Naive B cell (primary cell): ENCODE results near the gene STXBP1. TPM values are rescaled to one million over a fixed set of nuclear protein-coding genes. Genes with fewer than 3 reads are reported as not detected.

Experiments
- ATAC-seq, 2 donors: fragments of 150-1000 bp; cut with Tn5 transposase; 2 replicates each; pipeline ENCODE4 v1.10.0; 2021; ENCODE audit warnings: low read depth in 2 of 2, mild to moderate bottlenecking in 2 of 2, moderate library complexity in 2 of 2
- DNase-seq: peaks from one replicate; pipeline ENCODE4 v3.0.0; 2022
- H3K27ac Mint-ChIP-seq, 6 donors: one replicate each; pipeline ENCODE4 v1.8.0; 2020 to 2022; ENCODE audit warnings: mild to moderate bottlenecking in 6 of 6, mixed read lengths in 6 of 6, moderate library complexity in 5 of 6, inconsistent platforms in 2 of 6
- H3K27me3 Mint-ChIP-seq, 3 donors: one replicate each; pipeline ENCODE4 v1.8.0; 2021 to 2022; ENCODE audit warnings: mixed read lengths in 3 of 3, mild to moderate bottlenecking in 1 of 3
- H3K36me3 Mint-ChIP-seq, 2 donors: one replicate each; pipeline ENCODE4 v1.8.0; 2020 to 2022; ENCODE audit warnings: mixed read lengths in 2 of 2, inconsistent platforms in 1 of 2, mild to moderate bottlenecking in 1 of 2
- H3K4me1 Mint-ChIP-seq, 3 donors: one replicate each; pipeline ENCODE4 v1.8.0; 2020 to 2022; ENCODE audit warnings: mixed read lengths in 3 of 3, inconsistent platforms in 1 of 3, mild to moderate bottlenecking in 1 of 3, moderate library complexity in 1 of 3
- H3K4me3 Mint-ChIP-seq, 8 donors: one replicate each; pipeline ENCODE4 v1.8.0; 2020 to 2022; ENCODE audit warnings: mild to moderate bottlenecking in 8 of 8, mixed read lengths in 8 of 8, moderate library complexity in 8 of 8, inconsistent platforms in 2 of 8
- H3K9me3 Mint-ChIP-seq, 7 donors: one replicate each; pipeline ENCODE4 v1.8.0; 2020 to 2022; ENCODE audit warnings: mixed read lengths in 7 of 7, mild to moderate bottlenecking in 5 of 7, inconsistent platforms in 2 of 7, moderate library complexity in 1 of 7
- polyA plus RNA-seq, 6 donors: library from polyadenylated mRNA; unstranded; fragments of 300-500 nt; fragmentation: Illumina TruSeq; gene quantifications; one replicate each; pipeline ENCODE4 v1.2.3, GENCODE V29; 2021; ENCODE audit warnings: low read depth in 6 of 6

STXBP1 gene
- polyA plus RNA-seq, 6 donors from 2014 or later = 0.31 TPM; not detected in 5

- no peaks in the 10 kb centered on the region for H3K36me3 Mint-ChIP-seq
- no peaks in the 10 kb centered on the region for H3K27me3 Mint-ChIP-seq
- peaks cover 14 to 21% (median 17%) of the 10 kb centered on the region in 3 donors for H3K4me1 Mint-ChIP-seq
- no peak overlapping the region for H3K4me3 Mint-ChIP-seq
- no peaks in the 10 kb centered on the region for H3K9me3 Mint-ChIP-seq
- no peak overlapping the region for H3K27ac Mint-ChIP-seq
- no peak for DNase-seq
- ATAC-seq = no peak
These were observed 91.3 kb downstream of the STXBP1 start for GRCh38 chr9:127703289-127703946.

- ATAC-seq = no peak
- no peaks in the 10 kb centered on the region for H3K27me3 Mint-ChIP-seq
- H3K9me3 Mint-ChIP-seq = peaks cover 0 to 2% (median 0%) of the 10 kb centered on the region in 7 donors
- H3K36me3 Mint-ChIP-seq = no peaks in the 10 kb centered on the region
- peak overlapping the region in 1 of 8 donors; percentile 54 for H3K4me3 Mint-ChIP-seq
- H3K4me1 Mint-ChIP-seq = peaks cover 0 to 10% (median 6%) of the 10 kb centered on the region in 3 donors
- H3K27ac Mint-ChIP-seq = peak overlapping the region in 2 of 6 donors; percentile 6 to 14
- no peak for DNase-seq
These were observed 93.7 kb downstream of the STXBP1 start for GRCh38 chr9:127705577-127706379.

GRCh38 chr9:127706836-127707241, 94.8 kb downstream of the STXBP1 start, which contains the start of gene CFAP157:
Gene CFAP157, plus strand, starts transcription at chr9:127706988. Its CDS starts 44 bp downstream, at chr9:127707032.
- Mint-ChIP-seq H3K36me3 (no peaks in the 10 kb centered on the region), H3K27me3 (no peaks in the 10 kb centered on the region), H3K4me3 (peak within 1 kb of the TSS in 1 of 8 donors; percentile 54), H3K27ac (peak within 1 kb of the TSS in 2 of 6 donors; percentile 42 to 65), H3K4me1 (peaks cover 6 to 17% (median 12%) of the 10 kb centered on the region in 3 donors), H3K9me3 (peaks cover 0 to 2% (median 0%) of the 10 kb centered on the region in 7 donors)
- ATAC-seq (no peak), DNase-seq (no peak)

GRCh38 chr9:127707766-127708165, 95.7 kb downstream of the STXBP1 start:
- H3K27me3 Mint-ChIP-seq = no peaks in the 10 kb centered on the region
- H3K36me3 Mint-ChIP-seq = no peaks in the 10 kb centered on the region
- peak in 1 of 2 donors; percentile 47 for ATAC-seq
- DNase-seq = no peak
- H3K4me3 Mint-ChIP-seq = no peak overlapping the region
- peak overlapping the region in 1 of 6 donors; percentile 65 for H3K27ac Mint-ChIP-seq
- peaks cover 6 to 17% (median 12%) of the 10 kb centered on the region in 3 donors for H3K4me1 Mint-ChIP-seq
- H3K9me3 Mint-ChIP-seq = peaks cover 0 to 2% (median 0%) of the 10 kb centered on the region in 7 donors

- no peaks in the 10 kb centered on the region for H3K36me3 Mint-ChIP-seq
- ATAC-seq = no peak
- peak overlapping the region in 1 of 8 donors; percentile 64 for H3K4me3 Mint-ChIP-seq
- peaks cover 6 to 20% (median 12%) of the 10 kb centered on the region in 3 donors for H3K4me1 Mint-ChIP-seq
- no peak overlapping the region for H3K27ac Mint-ChIP-seq
- DNase-seq = no peak
- H3K9me3 Mint-ChIP-seq = peaks cover 0 to 2% (median 0%) of the 10 kb centered on the region in 7 donors
- no peaks in the 10 kb centered on the region for H3K27me3 Mint-ChIP-seq
These were observed 97.0 kb downstream of the STXBP1 start for GRCh38 chr9:127708952-127709587.

- Mint-ChIP-seq H3K4me1 (peaks cover 12 to 27% (median 13%) of the 10 kb centered on the region in 3 donors), H3K9me3 (peaks cover 0 to 2% (median 0%) of the 10 kb centered on the region in 7 donors), H3K4me3 (peak overlapping the region in 1 of 8 donors; percentile 52), H3K36me3 (no peaks in the 10 kb centered on the region), H3K27me3 (no peaks in the 10 kb centered on the region), H3K27ac (peak overlapping the region in 2 of 6 donors; percentile 70 to 90)
- ATAC-seq (no peak), DNase-seq (no peak)
These were observed 98.2 kb downstream of the STXBP1 start for GRCh38 chr9:127710204-127710783.

- peaks cover 21 to 36% (median 23%) of the 10 kb centered on the region in 3 donors for H3K4me1 Mint-ChIP-seq
These were observed 99.2 kb downstream of the STXBP1 start for GRCh38 chr9:127711226-127711701.

GRCh38 chr9:127711831-127712274, 99.8 kb downstream of the STXBP1 start:
- DNase-seq (no peak), ATAC-seq (no peak)
- peaks cover 21 to 38% (median 23%) of the 10 kb centered on the region in 3 donors for H3K4me1 Mint-ChIP-seq
- H3K4me3 Mint-ChIP-seq = peak overlapping the region in 4 of 8 donors; percentile 6 to 54 (median 32)
- peaks cover 0 to 2% (median 0%) of the 10 kb centered on the region in 7 donors for H3K9me3 Mint-ChIP-seq
- H3K27me3 Mint-ChIP-seq = no peaks in the 10 kb centered on the region
- no peaks in the 10 kb centered on the region for H3K36me3 Mint-ChIP-seq
- H3K27ac Mint-ChIP-seq = peak overlapping the region in 1 of 6 donors; percentile 47

More at GRCh38 chr9:127711226-127711701, 99.2 kb downstream of the STXBP1 start:
- Mint-ChIP-seq H3K36me3 (no peaks in the 10 kb centered on the region), H3K27me3 (no peaks in the 10 kb centered on the region), H3K9me3 (peaks cover 0 to 2% (median 0%) of the 10 kb centered on the region in 7 donors), H3K4me3 (peak overlapping the region in 2 of 8 donors; percentile 47 to 58), H3K27ac (peak overlapping the region in 1 of 6 donors; percentile 51)
- no peak for DNase-seq
- no peak for ATAC-seq

GRCh38 chr9:127712371-127712770, 100.3 kb downstream of the STXBP1 start:
- no peaks in the 10 kb centered on the region for H3K36me3 Mint-ChIP-seq
- peak overlapping the region in 4 of 8 donors; percentile 9 to 54 (median 30) for H3K4me3 Mint-ChIP-seq
- no peak for ATAC-seq
- no peak overlapping the region for H3K27ac Mint-ChIP-seq
- peaks cover 21 to 38% (median 22%) of the 10 kb centered on the region in 3 donors for H3K4me1 Mint-ChIP-seq
- peaks cover 0 to 2% (median 0%) of the 10 kb centered on the region in 7 donors for H3K9me3 Mint-ChIP-seq
- H3K27me3 Mint-ChIP-seq = no peaks in the 10 kb centered on the region
- no peak for DNase-seq

GRCh38 chr9:127712867-127713266, 100.8 kb downstream of the STXBP1 start:
- Mint-ChIP-seq H3K4me1 (peaks cover 17 to 34% (median 21%) of the 10 kb centered on the region in 3 donors), H3K27ac (no peak overlapping the region), H3K36me3 (no peaks in the 10 kb centered on the region), H3K4me3 (peak overlapping the region in 1 of 8 donors; percentile 43), H3K9me3 (peaks cover 0 to 2% (median 0%) of the 10 kb centered on the region in 7 donors), H3K27me3 (no peaks in the 10 kb centered on the region)
- DNase-seq = no peak
- no peak for ATAC-seq

GRCh38 chr9:127714020-127714750, 102.1 kb downstream of the STXBP1 start:
- Mint-ChIP-seq H3K27me3 (no peaks in the 10 kb centered on the region), H3K36me3 (no peaks in the 10 kb centered on the region), H3K9me3 (no peaks in the 10 kb centered on the region), H3K4me3 (peak overlapping the region; percentile 66 to 91 (median 84)), H3K4me1 (peaks cover 16 to 34% (median 21%) of the 10 kb centered on the region in 3 donors), H3K27ac (peak overlapping the region in 3 of 6 donors; percentile 59 to 76 (median 60))
- ATAC-seq (no peak), DNase-seq (no peak)

- H3K9me3 Mint-ChIP-seq = no peaks in the 10 kb centered on the region
- H3K36me3 Mint-ChIP-seq = no peaks in the 10 kb centered on the region
- DNase-seq = no peak
- H3K27ac Mint-ChIP-seq = peak overlapping the region; percentile 89 to 99 (median 96)
- no peaks in the 10 kb centered on the region for H3K27me3 Mint-ChIP-seq
- peak overlapping the region; percentile 88 to 100 (median 98) for H3K4me3 Mint-ChIP-seq
- peaks cover 21 to 37% (median 24%) of the 10 kb centered on the region in 3 donors for H3K4me1 Mint-ChIP-seq
- peak; percentile 13 to 15 for ATAC-seq
These were observed 102.9 kb downstream of the STXBP1 start for GRCh38 chr9:127714951-127715469.
